GM12865 (cell line): ENCODE measurements around the gene HRC.
"Not testable (repeated sequence)": the region's sequence is repeated elsewhere in the genome, so short reads cannot be mapped to it uniquely, and the experiment has no call there.

Experiments used
- DNase-seq: peaks from one replicate; pipeline ENCODE4 v3.0.0; 2010; ENCODE audit warnings: low read depth
- H3K4me3 ChIP-seq: 2 replicates; pipeline ENCODE4 v1.5.1; 2011; ENCODE audit warnings: mild to moderate bottlenecking, low read depth, low read length, control low read depth
- TF ChIP-seq, protein P1 (sequence below): IDR thresholded peaks from 2 replicates; pipeline ENCODE4 v1.5.1; 2011; ENCODE audit warnings: low read length, control low read depth, low read depth, inconsistent platforms; ENCODE audit not compliant: insufficient read depth; ENCODE audit errors: missing control alignments

HRC gene

DNA sequence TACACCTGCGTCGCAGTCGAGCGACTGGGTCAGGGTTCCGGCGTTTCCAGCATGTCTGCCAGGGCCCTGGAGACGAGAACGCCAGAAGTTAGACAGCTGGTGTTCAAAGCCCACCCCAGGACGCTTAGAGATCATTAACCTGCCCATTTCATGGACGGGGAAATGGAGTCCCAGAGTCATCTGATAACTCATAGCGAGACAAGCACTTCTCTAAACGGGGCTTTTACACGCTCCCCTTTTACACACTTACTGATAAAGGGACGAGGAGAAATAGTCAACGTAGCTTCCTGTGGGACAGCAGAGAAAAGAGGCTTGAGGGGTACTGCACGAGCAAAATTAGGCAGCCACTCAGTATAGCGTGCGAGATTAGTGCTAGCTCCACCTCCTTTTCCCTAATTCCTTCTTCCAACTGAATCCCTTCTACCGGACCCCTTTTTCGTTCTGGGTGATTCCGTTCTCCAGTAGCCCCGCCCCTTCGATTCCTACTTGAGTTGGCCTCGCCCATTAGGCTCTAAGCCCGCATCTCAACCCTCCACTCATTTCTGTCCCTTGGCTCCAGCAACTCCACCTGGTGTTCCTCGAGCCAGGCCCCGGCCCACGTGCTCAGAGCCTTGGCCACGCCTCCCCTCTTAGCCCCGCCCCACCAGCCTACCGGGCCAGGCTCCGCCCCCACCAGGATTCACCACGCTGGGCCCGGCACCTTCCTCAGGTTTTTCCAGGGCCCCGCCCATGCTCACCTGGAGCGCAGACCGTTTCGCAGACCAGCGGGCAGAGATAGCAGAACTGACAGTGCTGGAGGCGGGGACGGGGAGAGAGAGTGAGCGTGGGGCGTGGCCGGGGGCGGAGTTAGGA lies 3.7 kb downstream of the HRC start:
- TF ChIP-seq, protein P1, sequence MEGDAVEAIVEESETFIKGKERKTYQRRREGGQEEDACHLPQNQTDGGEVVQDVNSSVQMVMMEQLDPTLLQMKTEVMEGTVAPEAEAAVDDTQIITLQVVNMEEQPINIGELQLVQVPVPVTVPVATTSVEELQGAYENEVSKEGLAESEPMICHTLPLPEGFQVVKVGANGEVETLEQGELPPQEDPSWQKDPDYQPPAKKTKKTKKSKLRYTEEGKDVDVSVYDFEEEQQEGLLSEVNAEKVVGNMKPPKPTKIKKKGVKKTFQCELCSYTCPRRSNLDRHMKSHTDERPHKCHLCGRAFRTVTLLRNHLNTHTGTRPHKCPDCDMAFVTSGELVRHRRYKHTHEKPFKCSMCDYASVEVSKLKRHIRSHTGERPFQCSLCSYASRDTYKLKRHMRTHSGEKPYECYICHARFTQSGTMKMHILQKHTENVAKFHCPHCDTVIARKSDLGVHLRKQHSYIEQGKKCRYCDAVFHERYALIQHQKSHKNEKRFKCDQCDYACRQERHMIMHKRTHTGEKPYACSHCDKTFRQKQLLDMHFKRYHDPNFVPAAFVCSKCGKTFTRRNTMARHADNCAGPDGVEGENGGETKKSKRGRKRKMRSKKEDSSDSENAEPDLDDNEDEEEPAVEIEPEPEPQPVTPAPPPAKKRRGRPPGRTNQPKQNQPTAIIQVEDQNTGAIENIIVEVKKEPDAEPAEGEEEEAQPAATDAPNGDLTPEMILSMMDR, result no peak
- peak; percentile 27 for DNase-seq
- H3K4me3 ChIP-seq, result no peak overlapping the region

DNA sequence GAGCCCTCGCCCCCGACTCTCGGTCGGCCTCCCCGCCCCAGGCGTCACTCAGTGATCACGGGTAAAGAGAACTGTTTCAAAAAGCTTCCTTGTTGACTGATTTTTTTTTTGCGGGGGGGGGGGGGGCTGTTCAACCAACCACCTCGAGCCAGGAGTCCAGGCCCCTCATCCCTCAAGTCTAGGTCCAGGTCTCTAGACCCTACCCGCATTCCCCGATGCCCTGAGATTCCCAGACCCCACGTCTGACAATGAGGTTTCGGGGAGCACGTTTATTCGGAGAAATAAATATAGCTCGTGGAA lies 4.3 kb downstream of the HRC start:
- TF ChIP-seq, protein P1, result no peak
- no peak overlapping the region for H3K4me3 ChIP-seq
- DNase-seq, result no peak

DNA sequence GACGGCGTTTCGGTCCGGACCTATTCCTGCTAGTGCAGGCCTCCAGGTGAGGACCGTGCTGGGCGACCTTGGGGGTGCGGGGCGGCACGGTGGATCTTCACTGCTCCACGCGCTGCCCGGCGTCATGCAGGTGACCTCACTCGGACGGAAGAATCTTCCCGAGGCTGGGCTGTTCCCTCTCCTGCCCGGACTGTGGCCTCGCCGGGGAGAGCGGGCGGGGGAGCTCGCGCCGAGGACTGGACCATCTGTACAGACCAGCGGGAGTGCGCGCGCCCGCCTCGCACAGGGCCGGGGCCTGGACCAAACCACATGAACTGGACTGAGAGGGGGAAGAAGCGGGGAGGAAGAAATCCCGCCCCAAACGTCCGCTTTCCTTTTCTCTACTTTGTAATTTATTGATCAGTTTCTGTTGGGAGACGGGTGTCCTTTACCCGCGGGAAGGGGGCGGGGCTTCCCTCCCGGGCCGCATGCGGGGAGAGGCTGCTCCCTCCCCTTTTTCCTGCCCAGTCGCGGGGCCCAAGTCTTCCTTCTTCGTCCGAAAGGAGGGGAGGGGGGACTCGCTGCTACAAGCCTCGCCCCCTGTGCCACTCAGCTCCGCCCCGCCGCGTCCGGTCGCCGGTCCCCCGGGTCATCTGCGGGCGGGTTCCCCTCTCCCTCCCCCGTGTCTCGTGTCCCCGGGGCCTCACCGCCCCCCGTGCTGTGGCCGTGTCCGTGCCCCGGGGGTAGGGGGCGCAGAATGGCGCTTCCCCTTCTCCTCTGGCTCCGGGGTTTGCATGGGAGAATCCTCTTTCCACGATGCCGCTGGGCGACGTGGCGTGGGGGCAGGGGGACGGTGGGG lies 4.9 kb downstream of the HRC start:
- peak; percentile 66 for DNase-seq
- TF ChIP-seq, protein P1, result no peak
- peak overlapping the region; percentile 61 for H3K4me3 ChIP-seq

DNA sequence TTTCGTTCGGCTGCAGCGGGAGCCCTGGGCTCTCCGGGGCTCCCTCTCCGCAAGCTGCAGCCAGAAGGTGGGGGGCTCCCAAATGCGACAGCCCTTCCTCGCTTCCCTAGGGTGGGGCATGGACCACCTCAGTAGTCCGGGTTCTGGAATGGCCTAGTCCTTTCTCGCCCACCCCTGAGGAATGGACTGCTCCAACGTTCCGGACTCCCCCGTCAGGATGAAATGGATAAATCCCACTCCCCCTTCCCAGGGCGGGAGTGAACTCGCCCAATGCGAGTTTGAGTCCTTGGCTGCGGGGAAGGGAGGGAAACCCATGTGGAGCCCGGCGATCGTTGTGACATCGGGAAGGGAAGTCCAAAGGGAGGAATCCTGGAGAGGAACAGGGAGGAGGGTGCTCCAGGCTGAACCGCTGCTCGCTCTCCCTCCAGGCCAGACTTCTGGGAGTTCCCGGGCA lies 5.5 kb downstream of the HRC start:
- H3K4me3 ChIP-seq, result peak overlapping the region; percentile 61
- DNase-seq, result no peak
- TF ChIP-seq, protein P1, result no peak

DNA sequence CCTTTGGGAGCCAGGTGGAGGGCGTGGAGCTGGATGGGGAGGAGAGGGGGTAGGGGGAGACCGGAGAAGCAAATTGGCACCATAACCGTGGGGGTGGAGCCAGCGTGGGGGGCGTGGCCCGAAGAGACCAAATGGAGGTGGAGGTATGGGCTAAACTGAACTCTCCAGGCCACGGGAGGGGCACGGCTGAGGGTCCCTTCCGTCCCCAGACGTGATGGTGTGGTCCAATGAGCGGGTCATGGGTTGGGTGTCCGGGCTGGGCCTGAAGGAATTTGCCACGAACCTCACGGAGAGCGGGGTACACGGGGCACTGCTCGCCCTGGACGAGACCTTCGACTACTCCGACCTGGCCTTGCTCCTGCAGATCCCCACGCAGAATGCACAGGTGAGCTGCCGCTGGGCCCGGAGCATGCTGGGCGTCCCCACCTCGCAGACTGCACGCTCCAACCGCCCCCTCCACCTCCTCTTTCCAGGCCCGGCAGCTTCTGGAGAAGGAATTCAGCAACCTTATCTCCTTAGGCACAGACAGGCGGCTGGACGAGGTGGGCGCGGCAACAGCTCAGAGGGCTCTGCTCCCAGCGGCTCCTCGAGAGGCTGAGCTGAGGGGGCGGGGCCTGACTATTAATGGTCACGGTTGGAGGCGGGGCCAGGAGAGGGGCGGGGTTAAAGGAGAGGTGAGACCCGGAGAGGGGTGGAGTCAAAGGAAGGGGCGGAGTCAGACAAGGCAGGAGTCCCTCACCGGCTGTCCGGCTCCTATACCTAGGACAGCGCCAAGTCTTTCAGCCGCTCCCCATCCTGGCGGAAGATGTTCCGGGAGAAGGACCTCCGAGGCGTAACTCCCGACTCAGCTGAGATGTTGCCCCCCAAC lies 6.2 kb downstream of the HRC start:
- H3K4me3 ChIP-seq, result no peak overlapping the region
- TF ChIP-seq, protein P1, result no peak
- peak; percentile 68 for DNase-seq

DNA sequence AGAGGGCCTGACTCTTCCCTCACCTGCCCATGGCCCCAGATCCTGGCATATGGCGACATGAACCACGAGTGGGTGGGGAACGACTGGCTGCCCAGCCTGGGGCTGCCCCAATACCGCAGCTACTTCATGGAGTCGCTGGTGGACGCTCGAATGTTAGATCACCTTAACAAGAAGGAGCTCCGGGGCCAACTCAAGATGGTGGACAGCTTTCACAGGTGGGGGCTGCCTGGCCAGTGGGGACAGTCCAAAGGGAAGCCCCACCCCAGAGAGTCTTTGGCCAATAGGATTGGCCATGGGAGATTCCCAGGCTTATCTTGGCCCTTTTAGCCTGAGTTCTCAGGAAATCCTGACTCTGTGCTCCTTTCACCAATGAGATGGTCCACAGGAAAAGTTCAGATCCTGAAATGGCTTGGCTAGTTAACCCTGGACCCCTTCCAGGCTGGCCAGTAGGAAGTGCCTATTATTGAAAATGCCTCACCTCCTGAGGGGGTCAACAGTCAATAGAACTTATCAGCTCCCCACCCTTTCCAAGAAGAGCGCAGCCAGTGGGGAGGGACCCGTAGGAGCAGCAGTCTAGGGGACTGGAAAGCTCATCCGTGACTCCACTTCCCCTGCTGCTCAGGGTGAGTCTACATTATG lies 7.0 kb downstream of the HRC start:
- TF ChIP-seq, protein P1, result no peak
- H3K4me3 ChIP-seq, result no peak overlapping the region
- DNase-seq, result no peak

DNA sequence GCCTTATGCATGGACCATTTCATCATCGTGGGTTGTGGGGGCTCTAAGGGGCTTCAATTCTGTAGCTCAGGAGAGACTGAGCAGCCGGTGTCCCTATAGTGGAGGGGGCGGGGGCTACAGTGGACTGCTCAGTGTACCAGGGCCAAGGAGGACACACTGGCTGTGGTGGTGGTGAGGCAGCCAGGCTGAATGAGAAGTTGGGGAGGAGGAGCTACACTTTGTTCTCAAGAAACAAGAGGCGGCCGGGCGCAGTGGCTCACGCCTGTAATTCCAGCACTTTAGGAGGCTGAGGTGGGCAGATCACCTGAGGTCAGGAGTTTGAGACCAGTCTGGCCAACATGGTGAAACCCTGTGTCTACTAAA lies 8.8 kb downstream of the HRC start:
- not testable (repeated sequence) for DNase-seq

More for the DNA sequence above, 8.8 kb downstream of the HRC start:
- not testable (repeated sequence) for H3K4me3 ChIP-seq
